ENCODE results near the gene RANBP3.

DNA sequence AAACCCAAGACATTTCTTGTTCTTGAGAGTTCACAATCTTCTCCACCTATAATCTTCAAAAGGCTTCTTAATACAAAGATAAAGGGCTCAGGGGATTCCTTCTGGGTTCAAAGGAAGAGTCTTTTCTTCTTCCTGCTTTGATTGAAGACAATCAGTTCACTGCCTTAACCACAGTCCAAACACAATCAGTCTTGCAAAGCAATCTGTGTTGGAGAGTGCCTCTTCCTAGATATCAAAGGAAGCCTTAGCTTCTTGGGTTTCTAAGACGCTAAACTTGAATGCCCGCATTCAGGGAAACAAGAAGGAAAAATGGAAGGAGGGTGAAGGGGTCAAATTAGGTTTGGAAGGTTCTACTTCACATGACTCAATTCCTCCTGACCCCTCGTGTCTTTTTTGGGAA is 27.2 kb downstream of the RANBP3 start:
- TF ChIP-seq, protein P1, sequence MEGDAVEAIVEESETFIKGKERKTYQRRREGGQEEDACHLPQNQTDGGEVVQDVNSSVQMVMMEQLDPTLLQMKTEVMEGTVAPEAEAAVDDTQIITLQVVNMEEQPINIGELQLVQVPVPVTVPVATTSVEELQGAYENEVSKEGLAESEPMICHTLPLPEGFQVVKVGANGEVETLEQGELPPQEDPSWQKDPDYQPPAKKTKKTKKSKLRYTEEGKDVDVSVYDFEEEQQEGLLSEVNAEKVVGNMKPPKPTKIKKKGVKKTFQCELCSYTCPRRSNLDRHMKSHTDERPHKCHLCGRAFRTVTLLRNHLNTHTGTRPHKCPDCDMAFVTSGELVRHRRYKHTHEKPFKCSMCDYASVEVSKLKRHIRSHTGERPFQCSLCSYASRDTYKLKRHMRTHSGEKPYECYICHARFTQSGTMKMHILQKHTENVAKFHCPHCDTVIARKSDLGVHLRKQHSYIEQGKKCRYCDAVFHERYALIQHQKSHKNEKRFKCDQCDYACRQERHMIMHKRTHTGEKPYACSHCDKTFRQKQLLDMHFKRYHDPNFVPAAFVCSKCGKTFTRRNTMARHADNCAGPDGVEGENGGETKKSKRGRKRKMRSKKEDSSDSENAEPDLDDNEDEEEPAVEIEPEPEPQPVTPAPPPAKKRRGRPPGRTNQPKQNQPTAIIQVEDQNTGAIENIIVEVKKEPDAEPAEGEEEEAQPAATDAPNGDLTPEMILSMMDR (IDR thresholded peaks at IDR 0.05; ENCODE audit: borderline replicate concordance, extremely low read depth, low read length, poor library complexity, severe bottlenecking), result no peak
- no peak for TF ChIP-seq EZH2 (IDR thresholded peaks at IDR 0.05; ENCODE audit: borderline replicate concordance, low read depth, low read length, severe bottlenecking)
